ENCODE data around the gene MRGPRD. TPM values are rescaled to one million over a fixed set of nuclear protein-coding genes. Genes with fewer than 3 reads are reported as not detected.

The MRGPRD gene
- total and polyA plus RNA-seq, 2 of the 8 experiments (the other 6 are each of a cell fraction or from before 2014, with no cell fraction given) = not detected

- TF ChIP-seq POLR2AphosphoS5 (IDR thresholded peaks at IDR 0.05; ENCODE audit: low read depth, low read length) (no peak), HDAC6 (IDR thresholded peaks at IDR 0.05; ENCODE audit: low read depth, low read length) (no peak)
These were observed 18.1 kb downstream of the MRGPRD start (continued) for GRCh38 chr11:68962527-68963250.

Data from H1 (cell line).